Measurements from ENCODE around the gene TMPRSS9.

The TMPRSS9 gene

DNA sequence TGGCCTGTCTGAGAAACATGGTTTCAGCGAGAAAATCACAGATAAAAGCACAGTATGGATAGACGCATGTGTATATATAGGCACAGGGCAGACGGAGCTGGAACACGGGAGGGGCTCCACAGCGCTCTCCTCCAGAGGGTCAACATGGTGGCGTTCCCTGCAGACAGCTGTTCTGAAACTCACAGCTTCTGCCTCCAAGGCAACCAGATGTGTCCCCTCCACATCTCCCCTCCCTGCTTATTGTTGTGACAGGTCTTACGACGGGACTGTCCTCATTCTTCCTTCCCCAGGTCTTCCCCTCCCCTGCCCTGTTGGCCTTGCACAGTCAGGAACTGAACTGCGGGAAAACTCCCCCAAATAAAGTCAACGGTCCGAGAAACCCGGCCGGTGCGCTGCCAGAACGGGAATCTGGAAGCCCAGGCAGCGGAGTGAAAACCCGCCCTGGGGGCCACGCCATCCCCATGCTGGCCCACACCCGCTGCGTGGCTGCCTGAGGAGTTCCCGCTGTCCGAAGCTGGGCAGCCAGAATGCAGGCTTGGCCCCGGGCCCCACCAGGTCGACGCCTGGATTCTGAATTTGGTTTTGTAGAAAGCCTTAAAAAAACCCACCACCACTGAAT, 70.0 kb downstream of the TMPRSS9 start:
- H3K9ac ChIP-seq (ENCODE audit: low read depth, low read length): no peak overlapping the region
- H3K36me3 ChIP-seq (ENCODE audit: control insufficient read depth, insufficient read depth, low read length): peaks cover 47% of the 10 kb centered on the region
- H3K4me3 ChIP-seq (ENCODE audit: low read depth, low read length): no peak overlapping the region
- H3K9me3 ChIP-seq (ENCODE audit: control insufficient read depth, insufficient read depth, low read length): no peaks in the 10 kb centered on the region
- H3K4me1 ChIP-seq (ENCODE audit: control insufficient read depth, insufficient read depth, low read length): peaks cover 8% of the 10 kb centered on the region
- H3K27me3 ChIP-seq (ENCODE audit: control insufficient read depth, insufficient read depth, low read length): no peaks in the 10 kb centered on the region

GRCh38 chr19:2431318-2432055, 71.4 kb downstream of the TMPRSS9 start:
- H3K9me3 ChIP-seq (ENCODE audit: control insufficient read depth, insufficient read depth, low read length): no peaks in the 10 kb centered on the region
- peaks cover 42% of the 10 kb centered on the region for H3K36me3 ChIP-seq (ENCODE audit: control insufficient read depth, insufficient read depth, low read length)
- no peaks in the 10 kb centered on the region for H3K27me3 ChIP-seq (ENCODE audit: control insufficient read depth, insufficient read depth, low read length)
- H3K4me1 ChIP-seq (ENCODE audit: control insufficient read depth, insufficient read depth, low read length): peaks cover 3% of the 10 kb centered on the region
- H3K4me3 ChIP-seq (ENCODE audit: low read depth, low read length): no peak overlapping the region
- no peak overlapping the region for H3K9ac ChIP-seq (ENCODE audit: low read depth, low read length)

- no peaks in the 10 kb centered on the region for H3K27me3 ChIP-seq (ENCODE audit: control insufficient read depth, insufficient read depth, low read length)
- peaks cover 44% of the 10 kb centered on the region for H3K36me3 ChIP-seq (ENCODE audit: control insufficient read depth, insufficient read depth, low read length)
- peaks cover 3% of the 10 kb centered on the region for H3K4me1 ChIP-seq (ENCODE audit: control insufficient read depth, insufficient read depth, low read length)
- no peaks in the 10 kb centered on the region for H3K9me3 ChIP-seq (ENCODE audit: control insufficient read depth, insufficient read depth, low read length)
- H3K4me3 ChIP-seq (ENCODE audit: low read depth, low read length): no peak overlapping the region
- H3K9ac ChIP-seq (ENCODE audit: low read depth, low read length): no peak overlapping the region
Observed at GRCh38 chr19:2432131-2432848, 72.2 kb downstream of the TMPRSS9 start.

DNA sequence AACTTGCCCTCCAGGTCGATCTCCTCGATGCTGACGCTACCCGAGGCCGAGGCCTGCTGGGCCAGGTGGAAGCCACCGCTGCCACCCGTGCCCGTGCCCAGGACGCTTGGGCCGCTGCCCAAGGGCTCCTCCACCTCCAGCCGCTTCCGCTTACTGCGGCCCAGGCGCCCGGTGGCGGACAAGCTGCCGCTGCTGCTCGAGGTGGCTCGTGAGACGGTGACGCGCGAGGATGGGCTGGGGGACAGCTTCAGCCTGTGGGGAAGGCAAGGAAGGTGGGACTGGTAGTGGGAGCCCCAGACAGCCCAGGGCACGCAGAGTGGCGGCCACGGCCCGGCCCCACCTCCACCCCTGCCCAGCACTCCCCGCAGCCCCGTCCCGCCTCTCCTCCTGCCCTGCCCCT, 73.8 kb downstream of the TMPRSS9 start:
- no peaks in the 10 kb centered on the region for H3K27me3 ChIP-seq (ENCODE audit: control insufficient read depth, insufficient read depth, low read length)
- H3K36me3 ChIP-seq (ENCODE audit: control insufficient read depth, insufficient read depth, low read length): peaks cover 55% of the 10 kb centered on the region
- no peaks in the 10 kb centered on the region for H3K4me1 ChIP-seq (ENCODE audit: control insufficient read depth, insufficient read depth, low read length)
- H3K9ac ChIP-seq (ENCODE audit: low read depth, low read length): no peak overlapping the region
- H3K9me3 ChIP-seq (ENCODE audit: control insufficient read depth, insufficient read depth, low read length): no peaks in the 10 kb centered on the region
- no peak overlapping the region for H3K4me3 ChIP-seq (ENCODE audit: low read depth, low read length)

GRCh38 chr19:2434267-2434666, 74.2 kb downstream of the TMPRSS9 start:
- Histone ChIP-seq H3K36me3 (ENCODE audit: control insufficient read depth, insufficient read depth, low read length) (peaks cover 55% of the 10 kb centered on the region), H3K4me3 (ENCODE audit: low read depth, low read length) (no peak overlapping the region), H3K4me1 (ENCODE audit: control insufficient read depth, insufficient read depth, low read length) (no peaks in the 10 kb centered on the region), H3K9ac (ENCODE audit: low read depth, low read length) (no peak overlapping the region), H3K27me3 (ENCODE audit: control insufficient read depth, insufficient read depth, low read length) (no peaks in the 10 kb centered on the region), H3K9me3 (ENCODE audit: control insufficient read depth, insufficient read depth, low read length) (no peaks in the 10 kb centered on the region)

DNA sequence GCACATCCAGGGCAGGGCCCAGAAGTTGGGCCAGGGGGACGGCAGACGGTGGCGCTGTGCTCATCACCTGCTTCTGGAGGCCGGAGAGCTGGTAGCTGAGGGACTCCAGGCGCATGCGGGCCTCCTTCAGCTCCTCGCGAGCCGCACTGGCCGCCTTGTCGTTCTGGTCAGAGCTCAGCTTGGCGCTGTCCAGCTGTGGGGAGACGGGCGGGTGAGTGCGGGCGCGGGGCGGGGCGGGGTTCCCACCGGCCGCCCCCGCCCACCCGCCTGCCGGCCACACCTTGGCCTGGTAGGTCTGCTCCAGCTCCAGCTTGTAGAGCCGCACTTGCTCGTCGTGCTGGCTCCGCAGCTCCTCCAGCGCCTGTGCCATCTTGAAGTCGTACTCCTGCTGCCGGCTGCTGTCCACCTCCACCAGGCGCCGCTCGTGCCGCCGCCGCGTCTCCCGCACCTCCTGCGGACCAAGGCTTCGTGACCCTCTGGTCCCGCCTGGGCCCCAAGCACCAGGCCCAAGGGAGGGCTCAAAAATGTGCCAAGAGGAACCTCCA, 74.7 kb downstream of the TMPRSS9 start:
- Histone ChIP-seq H3K4me3 (ENCODE audit: low read depth, low read length) (no peak overlapping the region), H3K9ac (ENCODE audit: low read depth, low read length) (no peak overlapping the region), H3K4me1 (ENCODE audit: control insufficient read depth, insufficient read depth, low read length) (no peaks in the 10 kb centered on the region), H3K36me3 (ENCODE audit: control insufficient read depth, insufficient read depth, low read length) (peaks cover 51% of the 10 kb centered on the region), H3K27me3 (ENCODE audit: control insufficient read depth, insufficient read depth, low read length) (no peaks in the 10 kb centered on the region), H3K9me3 (ENCODE audit: control insufficient read depth, insufficient read depth, low read length) (no peaks in the 10 kb centered on the region)

GRCh38 chr19:2436384-2436783, 76.3 kb downstream of the TMPRSS9 start:
- no peaks in the 10 kb centered on the region for H3K27me3 ChIP-seq (ENCODE audit: control insufficient read depth, insufficient read depth, low read length)
- H3K4me3 ChIP-seq (ENCODE audit: low read depth, low read length): no peak overlapping the region
- no peaks in the 10 kb centered on the region for H3K4me1 ChIP-seq (ENCODE audit: control insufficient read depth, insufficient read depth, low read length)
- H3K9ac ChIP-seq (ENCODE audit: low read depth, low read length): no peak overlapping the region
- H3K9me3 ChIP-seq (ENCODE audit: control insufficient read depth, insufficient read depth, low read length): no peaks in the 10 kb centered on the region
- peaks cover 53% of the 10 kb centered on the region for H3K36me3 ChIP-seq (ENCODE audit: control insufficient read depth, insufficient read depth, low read length)

DNA sequence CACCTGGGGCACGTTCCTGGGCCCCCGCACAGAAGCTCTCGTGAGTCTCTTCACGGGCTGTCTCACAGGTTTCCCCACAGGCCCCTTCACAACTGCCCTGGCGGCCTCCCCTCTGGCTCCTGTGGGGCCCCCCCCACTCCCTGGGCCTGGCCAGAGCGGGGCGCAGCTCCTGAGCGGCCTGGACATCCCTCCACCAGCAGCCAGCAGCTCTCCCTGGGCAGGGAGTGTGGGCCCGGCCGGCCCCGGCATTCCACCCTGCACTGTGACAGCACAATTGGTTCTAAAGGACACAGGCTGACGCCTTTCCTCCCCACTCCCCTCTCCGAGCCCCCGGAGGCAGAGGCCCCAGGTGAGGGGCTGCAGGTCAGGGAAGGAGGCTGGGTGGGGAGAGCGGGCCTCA, 76.9 kb downstream of the TMPRSS9 start:
- H3K36me3 ChIP-seq (ENCODE audit: control insufficient read depth, insufficient read depth, low read length): peaks cover 47% of the 10 kb centered on the region

GRCh38 chr19:2438178-2438577, 78.1 kb downstream of the TMPRSS9 start:
- Histone ChIP-seq H3K4me1 (ENCODE audit: control insufficient read depth, insufficient read depth, low read length) (no peaks in the 10 kb centered on the region), H3K27me3 (ENCODE audit: control insufficient read depth, insufficient read depth, low read length) (no peaks in the 10 kb centered on the region), H3K9ac (ENCODE audit: low read depth, low read length) (no peak overlapping the region), H3K4me3 (ENCODE audit: low read depth, low read length) (no peak overlapping the region), H3K36me3 (ENCODE audit: control insufficient read depth, insufficient read depth, low read length) (peaks cover 48% of the 10 kb centered on the region), H3K9me3 (ENCODE audit: control insufficient read depth, insufficient read depth, low read length) (no peaks in the 10 kb centered on the region)

More for the DNA sequence above, 76.9 kb downstream of the TMPRSS9 start:
- Histone ChIP-seq H3K9ac (ENCODE audit: low read depth, low read length) (no peak overlapping the region), H3K27me3 (ENCODE audit: control insufficient read depth, insufficient read depth, low read length) (no peaks in the 10 kb centered on the region), H3K4me1 (ENCODE audit: control insufficient read depth, insufficient read depth, low read length) (no peaks in the 10 kb centered on the region), H3K4me3 (ENCODE audit: low read depth, low read length) (no peak overlapping the region), H3K9me3 (ENCODE audit: control insufficient read depth, insufficient read depth, low read length) (no peaks in the 10 kb centered on the region)

- Histone ChIP-seq H3K9me3 (ENCODE audit: control insufficient read depth, insufficient read depth, low read length) (no peaks in the 10 kb centered on the region), H3K27me3 (ENCODE audit: control insufficient read depth, insufficient read depth, low read length) (no peaks in the 10 kb centered on the region), H3K36me3 (ENCODE audit: control insufficient read depth, insufficient read depth, low read length) (peaks cover 49% of the 10 kb centered on the region), H3K9ac (ENCODE audit: low read depth, low read length) (no peak overlapping the region), H3K4me1 (ENCODE audit: control insufficient read depth, insufficient read depth, low read length) (no peaks in the 10 kb centered on the region), H3K4me3 (ENCODE audit: low read depth, low read length) (no peak overlapping the region)
Observed at GRCh38 chr19:2440515-2440914, 80.5 kb downstream of the TMPRSS9 start.

DNA sequence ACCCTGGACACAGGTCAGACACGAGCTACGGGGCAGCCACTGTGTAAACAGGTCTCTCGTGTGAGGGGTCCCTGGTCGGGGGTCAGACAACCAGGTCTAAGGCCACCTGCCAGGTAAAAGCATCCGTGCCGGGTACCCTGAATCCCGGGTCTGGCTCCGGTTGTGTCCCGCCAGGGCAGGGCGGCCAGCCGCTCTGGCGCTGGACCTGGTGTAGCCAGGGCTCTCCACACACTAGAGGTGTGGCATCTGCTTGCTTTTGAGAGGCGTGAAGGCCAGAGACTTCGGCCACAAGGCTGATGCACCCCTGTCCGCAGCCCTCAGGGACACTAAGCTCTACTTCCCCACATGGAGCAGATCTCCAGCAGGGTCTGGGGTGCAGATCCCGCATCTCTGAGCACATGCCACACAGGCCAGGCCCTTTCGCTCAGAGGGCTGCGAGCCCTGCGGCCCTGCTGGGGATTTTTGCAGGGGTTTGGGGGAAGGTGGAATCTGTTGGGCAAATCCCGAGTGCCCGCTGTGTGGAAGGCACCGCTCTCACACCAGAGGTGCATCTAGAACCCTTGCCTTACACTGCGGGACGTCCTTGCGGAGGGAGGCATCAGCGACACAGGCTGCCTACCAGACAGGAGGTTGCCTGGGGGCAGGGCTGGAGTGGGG, 81.2 kb downstream of the TMPRSS9 start:
- Histone ChIP-seq H3K4me3 (ENCODE audit: low read depth, low read length) (no peak overlapping the region), H3K9me3 (ENCODE audit: control insufficient read depth, insufficient read depth, low read length) (no peaks in the 10 kb centered on the region), H3K9ac (ENCODE audit: low read depth, low read length) (no peak overlapping the region), H3K36me3 (ENCODE audit: control insufficient read depth, insufficient read depth, low read length) (peaks cover 49% of the 10 kb centered on the region), H3K4me1 (ENCODE audit: control insufficient read depth, insufficient read depth, low read length) (no peaks in the 10 kb centered on the region), H3K27me3 (ENCODE audit: control insufficient read depth, insufficient read depth, low read length) (no peaks in the 10 kb centered on the region)

Measured in iPS-15b (cell line).